Esophagus squamous epithelium (tissue), 4 donors: ENCODE data around the gene ARHGAP8.

ENCODE experiments used
- POLR2A ChIP-seq, 4 donors: fragments of 450-650 bp; IDR thresholded peaks; one replicate each; pipeline ENCODE4 v1.6.1; 2017; ENCODE audit warnings: antibody characterized with exemption in 4 of 4, mild to moderate bottlenecking in 4 of 4, moderate library complexity in 3 of 4
- TF ChIP-seq, protein P1 (sequence below), 6 experiments: fragments of 450-650 bp in 4 of 6; fragments of 200-600 bp in 2 of 6; sonication (generic) in 2 of 6; IDR thresholded peaks; one replicate each; pipeline ENCODE4 v1.5.1; 2016 to 2019; ENCODE audit warnings: antibody characterized with exemption in 6 of 6, mild to moderate bottlenecking in 4 of 6, moderate library complexity in 4 of 6

DNA sequence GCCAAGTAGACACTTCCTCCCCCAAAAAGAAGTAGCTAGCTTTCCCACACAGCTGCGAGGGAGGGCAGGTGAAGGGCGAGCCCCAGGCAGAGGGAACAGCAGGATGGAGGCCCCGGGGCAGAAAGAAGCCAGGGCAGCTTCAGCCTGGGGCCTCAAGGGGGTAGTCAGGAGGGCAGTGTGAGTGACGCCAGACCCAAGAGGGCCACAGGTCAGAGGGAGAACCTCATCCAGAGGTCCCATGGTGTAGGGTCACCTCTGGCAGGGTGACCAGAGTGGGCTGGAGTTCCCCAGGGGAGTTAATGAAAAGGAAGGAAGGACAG lies 41.2 kb upstream of the ARHGAP8 start:
- TF ChIP-seq POLR2A (IDR thresholded peaks at IDR 0.05), result no peak
- TF ChIP-seq, protein P1, sequence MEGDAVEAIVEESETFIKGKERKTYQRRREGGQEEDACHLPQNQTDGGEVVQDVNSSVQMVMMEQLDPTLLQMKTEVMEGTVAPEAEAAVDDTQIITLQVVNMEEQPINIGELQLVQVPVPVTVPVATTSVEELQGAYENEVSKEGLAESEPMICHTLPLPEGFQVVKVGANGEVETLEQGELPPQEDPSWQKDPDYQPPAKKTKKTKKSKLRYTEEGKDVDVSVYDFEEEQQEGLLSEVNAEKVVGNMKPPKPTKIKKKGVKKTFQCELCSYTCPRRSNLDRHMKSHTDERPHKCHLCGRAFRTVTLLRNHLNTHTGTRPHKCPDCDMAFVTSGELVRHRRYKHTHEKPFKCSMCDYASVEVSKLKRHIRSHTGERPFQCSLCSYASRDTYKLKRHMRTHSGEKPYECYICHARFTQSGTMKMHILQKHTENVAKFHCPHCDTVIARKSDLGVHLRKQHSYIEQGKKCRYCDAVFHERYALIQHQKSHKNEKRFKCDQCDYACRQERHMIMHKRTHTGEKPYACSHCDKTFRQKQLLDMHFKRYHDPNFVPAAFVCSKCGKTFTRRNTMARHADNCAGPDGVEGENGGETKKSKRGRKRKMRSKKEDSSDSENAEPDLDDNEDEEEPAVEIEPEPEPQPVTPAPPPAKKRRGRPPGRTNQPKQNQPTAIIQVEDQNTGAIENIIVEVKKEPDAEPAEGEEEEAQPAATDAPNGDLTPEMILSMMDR (IDR thresholded peaks at IDR 0.05), result no peak
